Thyroid gland (tissue), 4 donors: ENCODE results near the gene PKM. TPM values are rescaled to one million over a fixed set of nuclear protein-coding genes. Genes with fewer than 3 reads are reported as not detected.

Experiments used
- DNase-seq, 2 donors: peaks; one replicate each; pipeline ENCODE4 v3.0.0-alpha.2; 2019
- H3K27ac ChIP-seq, 3 donors: fragments of 200-600 bp; sonication (generic); 1 replicate in 2 of 3; 2 replicates in 1 of 3; pipeline ENCODE4 v1.5.1; 2016 to 2019; ENCODE audit warnings: mild to moderate bottlenecking in 1 of 3, moderate library complexity in 1 of 3
- H3K27me3 ChIP-seq: fragments of 200-600 bp; sonication (generic); one replicate; pipeline ENCODE4 v1.5.1; 2019
- H3K36me3 ChIP-seq, 2 donors: fragments of 200-600 bp; sonication (generic); one replicate each; pipeline ENCODE4 v1.5.1; 2016 to 2019
- H3K4me1 ChIP-seq, 2 donors: fragments of 200-600 bp; sonication (generic); one replicate each; pipeline ENCODE4 v1.5.1; 2017 to 2019
- H3K4me3 ChIP-seq, 3 donors: fragments of 200-600 bp; sonication (generic); replicated peaks in 1 of 3; 1 replicate in 2 of 3; 2 replicates in 1 of 3; pipeline ENCODE4 v1.5.1; 2016; ENCODE audit warnings: mild to moderate bottlenecking in 1 of 3
- H3K9me3 ChIP-seq: fragments of 200-600 bp; sonication (generic); one replicate; pipeline ENCODE4 v1.5.1; 2017
- POLR2A ChIP-seq, 2 donors: fragments of 450-650 bp; IDR thresholded peaks; one replicate each; pipeline ENCODE4 v1.6.1; 2017; ENCODE audit warnings: antibody characterized with exemption in 2 of 2, mild to moderate bottlenecking in 2 of 2, moderate library complexity in 1 of 2
- WGBS, 2 donors: methylation state at CpG; one replicate each; pipeline ENCODE4 v1.1.5; 2017; 5-methylcytosine and 5-hydroxymethylcytosine counted together
- intact Hi-C: fragments of 100-400 bp; cut with DNase I; formaldehyde crosslinking; loops from one replicate; pipeline ENCODE4 v1.15.1; 2023
- total RNA-seq, 4 donors: library from RNA; depleted of rRNA; stranded (reverse); fragments of >200 nt; gene quantifications; one replicate each; pipeline ENCODE4 v1.2.3, GENCODE V29; 2016
- TF ChIP-seq, protein P1 (sequence below), 6 experiments: fragments of 200-600 bp in 3 of 6; fragments of 450-650 bp in 3 of 6; sonication (generic) in 3 of 6; IDR thresholded peaks; one replicate each; pipeline ENCODE4 v1.5.1; 2016 to 2019; ENCODE audit warnings: antibody characterized with exemption in 6 of 6, mild to moderate bottlenecking in 2 of 6, inconsistent platforms in 1 of 6, moderate library complexity in 1 of 6

Gene PKM
- total RNA-seq, 4 donors from 2014 or later: 270 to 587 (median 340) TPM

DNA sequence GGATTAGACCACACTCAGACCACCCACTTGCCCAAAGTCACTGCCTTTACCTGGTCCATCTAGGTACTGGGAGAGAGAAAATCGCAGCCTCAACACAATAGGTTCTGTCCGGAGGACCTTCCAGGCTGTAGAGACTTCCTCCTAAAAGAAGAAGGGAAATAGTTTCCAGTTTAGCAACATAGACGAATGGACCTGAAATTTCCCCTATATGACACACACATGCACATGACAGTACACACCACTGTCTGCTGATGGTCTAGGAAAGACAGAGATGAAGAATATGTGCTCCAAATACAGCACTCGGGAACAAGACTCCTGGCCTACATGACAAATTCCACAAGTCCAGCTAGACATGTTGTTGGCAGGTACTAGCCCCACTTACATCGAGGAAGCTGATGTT, 34.0 kb upstream of the PKM start:
- Histone ChIP-seq H3K27ac (no peak overlapping the region), H3K9me3 (no peaks in the 10 kb centered on the region), H3K4me1 (no peaks in the 10 kb centered on the region), H3K4me3 (no peak overlapping the region), H3K27me3 (no peaks in the 10 kb centered on the region), H3K36me3 (peaks cover 66 to 70% of the 10 kb centered on the region in 2 donors)
- 96 to 97% methylated on average over 5 of the region's 5 CpGs for WGBS, 2 donors
- intact Hi-C loops: no loop called here
- TF ChIP-seq, protein P1, sequence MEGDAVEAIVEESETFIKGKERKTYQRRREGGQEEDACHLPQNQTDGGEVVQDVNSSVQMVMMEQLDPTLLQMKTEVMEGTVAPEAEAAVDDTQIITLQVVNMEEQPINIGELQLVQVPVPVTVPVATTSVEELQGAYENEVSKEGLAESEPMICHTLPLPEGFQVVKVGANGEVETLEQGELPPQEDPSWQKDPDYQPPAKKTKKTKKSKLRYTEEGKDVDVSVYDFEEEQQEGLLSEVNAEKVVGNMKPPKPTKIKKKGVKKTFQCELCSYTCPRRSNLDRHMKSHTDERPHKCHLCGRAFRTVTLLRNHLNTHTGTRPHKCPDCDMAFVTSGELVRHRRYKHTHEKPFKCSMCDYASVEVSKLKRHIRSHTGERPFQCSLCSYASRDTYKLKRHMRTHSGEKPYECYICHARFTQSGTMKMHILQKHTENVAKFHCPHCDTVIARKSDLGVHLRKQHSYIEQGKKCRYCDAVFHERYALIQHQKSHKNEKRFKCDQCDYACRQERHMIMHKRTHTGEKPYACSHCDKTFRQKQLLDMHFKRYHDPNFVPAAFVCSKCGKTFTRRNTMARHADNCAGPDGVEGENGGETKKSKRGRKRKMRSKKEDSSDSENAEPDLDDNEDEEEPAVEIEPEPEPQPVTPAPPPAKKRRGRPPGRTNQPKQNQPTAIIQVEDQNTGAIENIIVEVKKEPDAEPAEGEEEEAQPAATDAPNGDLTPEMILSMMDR (IDR thresholded peaks at IDR 0.05): no peak
- no peak for DNase-seq

DNA sequence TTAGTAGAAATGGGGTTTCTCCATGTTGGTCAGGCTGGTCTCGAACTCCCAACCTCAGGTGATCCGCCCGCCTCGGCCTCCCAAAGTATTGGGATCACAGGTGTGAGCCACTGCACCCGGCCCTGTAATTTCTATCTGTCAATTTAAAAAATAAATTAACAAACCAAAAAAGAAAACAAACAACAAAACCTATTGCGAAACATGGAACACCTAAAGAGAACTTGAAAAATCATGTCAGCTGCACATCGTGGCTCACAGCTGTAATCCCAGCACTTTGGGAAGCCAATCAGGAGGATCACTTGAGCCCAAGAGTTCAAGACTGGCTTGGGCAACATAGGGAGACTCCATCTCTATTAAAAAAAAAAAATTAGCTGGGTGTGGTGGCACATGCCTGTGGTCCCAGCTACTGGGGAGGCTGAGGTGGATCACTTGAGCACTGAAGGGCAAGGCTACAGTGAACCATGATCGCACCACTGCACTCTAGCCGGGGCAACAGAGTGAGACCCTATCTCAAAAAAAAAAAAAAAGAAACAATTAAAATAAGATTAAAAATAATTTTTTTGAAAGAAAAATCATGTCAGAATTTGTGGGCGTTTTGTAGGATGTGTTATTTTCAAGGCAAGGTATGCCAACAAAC, 21.8 kb upstream of the PKM start:
- Histone ChIP-seq H3K4me1 (no peaks in the 10 kb centered on the region), H3K36me3 (peaks cover 65 to 86% of the 10 kb centered on the region in 2 donors), H3K27ac (no peak overlapping the region), H3K9me3 (no peaks in the 10 kb centered on the region), H3K4me3 (no peak overlapping the region), H3K27me3 (no peaks in the 10 kb centered on the region)
- no peak for DNase-seq
- WGBS, 2 donors: 96 to 97% methylated on average over 10 of the region's 10 CpGs
- intact Hi-C loops: no loop called here
- TF ChIP-seq, protein P1 (IDR thresholded peaks at IDR 0.05): no peak
- no peak for TF ChIP-seq POLR2A (IDR thresholded peaks at IDR 0.05)

DNA sequence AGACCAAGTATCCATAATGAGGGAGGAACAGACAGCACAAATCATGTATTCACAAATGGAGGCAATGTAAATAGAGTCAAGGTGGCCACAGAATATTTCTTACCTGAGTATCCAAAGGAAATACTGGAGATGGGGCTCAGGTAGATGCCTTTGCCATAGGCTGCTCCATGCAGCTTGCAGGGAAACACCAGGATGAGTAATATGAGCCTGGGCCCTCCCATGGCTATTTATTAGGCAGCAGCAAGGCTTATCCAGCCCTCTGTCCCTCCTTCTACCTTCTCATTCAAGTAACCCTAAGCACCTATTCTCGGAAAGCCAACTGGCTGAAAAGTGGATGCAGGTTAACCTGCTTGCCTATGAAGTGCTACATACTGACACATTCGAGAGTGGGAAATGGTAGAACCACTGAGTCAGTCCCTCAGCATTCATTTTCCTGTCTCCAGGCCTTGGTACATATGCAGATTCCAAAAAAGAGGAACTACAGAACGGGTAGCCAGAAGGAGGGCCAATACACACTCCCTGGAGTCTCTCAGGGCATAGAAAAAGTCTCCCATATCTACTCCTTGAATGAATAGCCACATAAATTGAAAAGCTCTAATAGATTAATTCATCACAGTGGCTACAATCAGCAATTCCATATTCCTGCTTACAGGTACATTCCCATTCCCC, 18.3 kb upstream of the PKM start:
- Histone ChIP-seq H3K36me3 (peaks cover 36 to 56% of the 10 kb centered on the region in 2 donors), H3K4me3 (no peak overlapping the region), H3K4me1 (no peaks in the 10 kb centered on the region), H3K27me3 (no peaks in the 10 kb centered on the region), H3K27ac (no peak overlapping the region), H3K9me3 (no peaks in the 10 kb centered on the region)
- DNase-seq: no peak
- WGBS, 2 donors: 85 to 94% methylated on average over 3 of the region's 3 CpGs
- intact Hi-C loops: no loop called here
- TF ChIP-seq POLR2A (IDR thresholded peaks at IDR 0.05): no peak
- TF ChIP-seq, protein P1 (IDR thresholded peaks at IDR 0.05): no peak

DNA sequence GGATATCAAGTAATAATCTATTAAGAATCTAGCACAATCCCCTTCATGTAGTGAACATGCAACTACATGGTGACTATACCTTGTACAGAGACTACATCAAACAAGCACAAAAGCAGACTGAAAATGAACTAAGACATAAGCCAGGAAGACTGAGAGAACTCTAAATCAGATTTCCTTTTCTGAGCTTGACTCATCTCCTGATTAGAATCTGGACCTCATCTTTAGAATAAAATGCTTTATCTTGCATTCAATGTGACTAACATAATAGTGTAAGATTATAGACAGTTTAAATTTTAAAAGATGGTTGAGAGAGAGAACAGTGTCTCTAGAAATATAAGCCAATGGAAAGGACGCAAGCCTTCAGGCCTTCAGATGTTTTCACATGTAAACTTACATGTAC, 17.5 kb upstream of the PKM start:
- Histone ChIP-seq H3K27me3 (no peaks in the 10 kb centered on the region), H3K27ac (no peak overlapping the region), H3K36me3 (peaks cover 29 to 50% of the 10 kb centered on the region in 2 donors), H3K4me3 (no peak overlapping the region), H3K9me3 (no peaks in the 10 kb centered on the region), H3K4me1 (no peaks in the 10 kb centered on the region)
- TF ChIP-seq POLR2A (IDR thresholded peaks at IDR 0.05): no peak
- TF ChIP-seq, protein P1 (IDR thresholded peaks at IDR 0.05): no peak
- intact Hi-C loops: no loop called here
- no peak for DNase-seq
- 96 to 100% methylated on average over 1 of the region's 1 CpG for WGBS, 2 donors

DNA sequence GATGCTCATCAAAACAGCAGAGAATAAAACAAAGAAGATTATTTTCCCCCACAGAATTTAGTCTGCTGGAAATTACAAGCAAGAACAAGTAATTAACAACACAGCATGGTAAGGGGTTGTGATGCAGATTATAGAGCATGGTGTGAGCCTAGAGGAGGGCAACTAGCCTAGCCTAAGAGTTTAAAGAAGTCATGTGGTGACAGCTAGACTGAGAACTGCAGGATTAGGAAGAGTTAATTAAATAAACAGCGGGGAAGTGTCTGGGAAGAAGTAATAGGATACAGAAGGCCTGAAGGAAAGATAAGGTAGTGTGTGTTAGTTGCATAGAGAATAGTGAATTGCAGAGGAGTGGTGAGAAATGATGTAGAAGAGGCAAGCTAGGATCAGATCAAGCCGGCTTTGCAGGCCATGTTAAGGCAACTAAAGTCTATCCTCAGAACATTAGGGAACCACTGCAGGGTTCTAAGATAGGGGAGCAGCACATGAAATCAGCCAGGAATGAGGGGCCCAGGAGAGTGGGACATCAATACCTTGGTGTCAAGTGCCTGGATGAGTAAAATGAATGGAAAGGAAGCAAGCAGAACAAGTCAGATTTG, 11.9 kb upstream of the PKM start:
- WGBS, 2 donors: 53% methylated on average over 2 of the region's 2 CpGs
- Histone ChIP-seq H3K27me3 (no peaks in the 10 kb centered on the region), H3K27ac (no peak overlapping the region), H3K36me3 (peaks cover 11 to 29% of the 10 kb centered on the region in 2 donors), H3K4me3 (no peak overlapping the region), H3K4me1 (no peaks in the 10 kb centered on the region), H3K9me3 (no peaks in the 10 kb centered on the region)
- no peak for DNase-seq
- no peak for TF ChIP-seq POLR2A (IDR thresholded peaks at IDR 0.05)
- TF ChIP-seq, protein P1 (IDR thresholded peaks at IDR 0.05): no peak
- intact Hi-C loops: no loop called here
